Endometrium (tissue), 2 donors: ENCODE results near the gene TFPT.

Experiments used
- FAIRE-seq: peaks from 2 replicates; lab custom pipeline; 2012; peaks lifted over from hg19 to GRCh38; lab: Jason Lieb, UNC
- donor health status: control.
- donor health status: control.

TFPT gene

GRCh38 chr19:54149021-54149812 lies 33.8 kb upstream of the TFPT start:
- FAIRE-seq: no peak

GRCh38 chr19:54148158-54148557 lies 32.7 kb upstream of the TFPT start:
- no peak for FAIRE-seq

- FAIRE-seq: no peak
These were observed 32.2 kb upstream of the TFPT start for GRCh38 chr19:54147676-54148075.

GRCh38 chr19:54145541-54146158 lies 30.2 kb upstream of the TFPT start:
- no peak for FAIRE-seq

- FAIRE-seq: no peak
These were observed 26.8 kb upstream of the TFPT start for GRCh38 chr19:54142166-54142780.

GRCh38 chr19:54141356-54141755 lies 25.9 kb upstream of the TFPT start:
- no peak for FAIRE-seq

- FAIRE-seq: no peak
These were observed 23.2 kb upstream of the TFPT start for GRCh38 chr19:54138489-54139256.

GRCh38 chr19:54137699-54138488 lies 22.4 kb upstream of the TFPT start, which contains the start of gene CNOT3:
Gene CNOT3 (plus strand): TSS chr19:54137762. CDS start chr19:54142979, 5,217 bp downstream.
- FAIRE-seq: no peak

- peak; percentile 100 for FAIRE-seq
These were observed 21.6 kb upstream of the TFPT start for GRCh38 chr19:54136864-54137698.

GRCh38 chr19:54136086-54136863 lies 20.8 kb upstream of the TFPT start:
- no peak for FAIRE-seq

GRCh38 chr19:54133957-54134590 lies 18.6 kb upstream of the TFPT start:
- FAIRE-seq: no peak

- FAIRE-seq: no peak
These were observed 18.0 kb upstream of the TFPT start for GRCh38 chr19:54133312-54133956.

- no peak for FAIRE-seq
These were observed 14.2 kb upstream of the TFPT start for GRCh38 chr19:54129617-54129996.

GRCh38 chr19:54128796-54129616 lies 13.5 kb upstream of the TFPT start:
- FAIRE-seq: no peak

GRCh38 chr19:54128441-54128725 lies 12.9 kb upstream of the TFPT start:
- FAIRE-seq: no peak

- no peak for FAIRE-seq
These were observed 12.4 kb upstream of the TFPT start for GRCh38 chr19:54127688-54128440.

- FAIRE-seq: no peak
These were observed 10.3 kb upstream of the TFPT start for GRCh38 chr19:54125713-54126112.

- no peak for FAIRE-seq
These were observed 8.9 kb upstream of the TFPT start for GRCh38 chr19:54124393-54124792.
